H1 (cell line): ENCODE results near the gene ITGA5. TPM values are rescaled to one million over a fixed set of nuclear protein-coding genes. Genes with fewer than 3 reads are reported as not detected.

Experiments used
- ATF3 ChIP-seq: IDR thresholded peaks from 2 replicates; pipeline ENCODE4 v1.6.1; 2011; ENCODE audit warnings: low read depth, mild to moderate bottlenecking, low read length; ENCODE audit not compliant: insufficient read depth
- CBX5 ChIP-seq: fragments of 300-800, 300-1000 bp; sonication (generic); IDR thresholded peaks from 2 replicates; pipeline ENCODE4 v1.7.1; 2016; ENCODE audit warnings: antibody characterized with exemption, low read length, low read depth
- CBX8 ChIP-seq: fragments of 300-800, 300-1000 bp; sonication (generic); IDR thresholded peaks from 2 replicates; pipeline ENCODE4 v1.7.1; 2016; ENCODE audit warnings: low read depth, low read length, borderline replicate concordance
- GABPA ChIP-seq: IDR thresholded peaks from 2 replicates; pipeline ENCODE4 v1.6.1; 2011; ENCODE audit warnings: mild to moderate bottlenecking, low read length, moderate library complexity, borderline replicate concordance; ENCODE audit not compliant: insufficient read depth
- GTF2F1 ChIP-seq: IDR thresholded peaks from 2 replicates; pipeline ENCODE4 v1.6.1; 2012; ENCODE audit warnings: low read depth, low read length, improper control_type of control experiment, borderline replicate concordance
- MAFK ChIP-seq: IDR thresholded peaks from 2 replicates; pipeline ENCODE4 v1.6.1; 2012; ENCODE audit warnings: low read depth, mild to moderate bottlenecking, improper control_type of control experiment, low read length
- MAX ChIP-seq: IDR thresholded peaks from 2 replicates; pipeline ENCODE4 v1.6.1; 2012; ENCODE audit warnings: inconsistent platforms
- NANOG ChIP-seq: IDR thresholded peaks from 2 replicates; pipeline ENCODE4 v1.6.1; 2011; ENCODE audit warnings: low read length, low read depth, mild to moderate bottlenecking, inconsistent platforms; ENCODE audit not compliant: insufficient read depth, poor library complexity, severe bottlenecking
- POLR2A ChIP-seq, 2 experiments: IDR thresholded peaks; 1 replicate in 1 of 2; 2 replicates in 1 of 2; pipeline ENCODE4 v1.6.1; 2011; ENCODE audit warnings: low read depth in 2 of 2, low read length in 2 of 2, mild to moderate bottlenecking in 2 of 2; ENCODE audit errors: control extremely low read depth in 1 of 2
- POU5F1 ChIP-seq: IDR thresholded peaks from 2 replicates; pipeline ENCODE4 v1.6.1; 2011; ENCODE audit warnings: low read depth, mild to moderate bottlenecking, low read length, moderate library complexity
- RAD21 ChIP-seq, 2 experiments: IDR thresholded peaks in 1 of 2; conservative IDR thresholded peaks in 1 of 2; 2 replicates each; pipeline ENCODE4 v1.6.1; 2011; ENCODE audit warnings: low read depth in 2 of 2, low read length in 2 of 2, improper control_type of control experiment in 1 of 2, inconsistent platforms in 1 of 2, mild to moderate bottlenecking in 1 of 2, moderate library complexity in 1 of 2
- RBBP5 ChIP-seq: IDR thresholded peaks from 2 replicates; pipeline ENCODE4 v1.7.1; 2012; ENCODE audit warnings: low read depth, mild to moderate bottlenecking, inconsistent platforms, low read length, moderate library complexity, borderline replicate concordance
- RFX5 ChIP-seq: IDR thresholded peaks from 2 replicates; pipeline ENCODE4 v1.6.1; 2011; ENCODE audit warnings: low read depth, low read length, improper control_type of control experiment, borderline replicate concordance
- SIRT6 ChIP-seq: IDR thresholded peaks from one replicate; pipeline ENCODE4 v1.7.1; 2012; ENCODE audit warnings: low read length, inconsistent platforms
- SIX5 ChIP-seq: IDR thresholded peaks from 2 replicates; pipeline ENCODE4 v1.6.1; 2011; ENCODE audit warnings: mild to moderate bottlenecking, low read depth, low read length
- SP1 ChIP-seq: IDR thresholded peaks from 2 replicates; pipeline ENCODE4 v1.6.1; 2011; ENCODE audit warnings: low read depth, low read length
- TAF1 ChIP-seq: IDR thresholded peaks from 2 replicates; pipeline ENCODE4 v1.6.1; 2011; ENCODE audit warnings: mild to moderate bottlenecking, low read depth, low read length
- TAF7 ChIP-seq: optimal IDR thresholded peaks from 2 replicates; pipeline ENCODE3; 2011; ENCODE audit warnings: low read depth, mild to moderate bottlenecking, inconsistent platforms, low read length, moderate library complexity, borderline replicate concordance
- TBP ChIP-seq: IDR thresholded peaks from 2 replicates; pipeline ENCODE4 v1.6.1; 2011; ENCODE audit warnings: low read depth, low read length, improper control_type of control experiment
- polyA plus RNA-seq, 7 experiments: library from polyadenylated mRNA; depleted of rRNA in 3 of 7; stranded (reverse) in 5 of 7; unstranded in 2 of 7; fragments of >200 nt in 5 of 7; fragments of 200-250 nt in 2 of 7; gene quantifications; 1 replicate in 5 of 7; 2 replicates in 1 of 7; 4 replicates in 1 of 7; pipeline versions ENCODE4 v1.2.1 to v1.2.3, GENCODE V29; 2011 to 2013; ENCODE audit warnings: missing spikeins in 2 of 7, mixed read lengths in 2 of 7
- total RNA-seq: library from RNA; stranded (reverse); fragmentation: NEBNext Ultra II Directional; extraction: Animal tissue kit (Norgen Biotek cat#: 25700); gene quantifications from 2 replicates; pipeline ENCODE4 v1.2.1, GENCODE V29; 2021

The ITGA5 gene
- total and polyA plus RNA-seq, 2 of the 8 experiments (the other 6 are each of a cell fraction or from before 2014, with no cell fraction given) = 11.6 to 19.4 TPM

- TF ChIP-seq MAX = peak; percentile 77
- no peak for TF ChIP-seq NANOG
- TF ChIP-seq POU5F1 = no peak
- no peak for TF ChIP-seq GABPA
- TF ChIP-seq CBX8 = no peak
- TF ChIP-seq TAF7 = no peak
- TF ChIP-seq GTF2F1 = no peak
- TF ChIP-seq ATF3 = no peak
- peak; percentile 67 to 76 for TF ChIP-seq RAD21 (IDR thresholded peaks at IDR 0.05 in 1 of 2, conservative IDR thresholded peaks at IDR 0.05 in 1 of 2; ENCODE audit: low read depth in 2 of 2, low read length in 2 of 2)
- TF ChIP-seq RBBP5 = 0 out of 2 replicates have a peak, but pooled peaks have one; percentile 7
- TF ChIP-seq MAFK = no peak
- peak; percentile 82; the same call in 1 of the 2 replicates for TF ChIP-seq TBP
- no peak for TF ChIP-seq RFX5
- no peak for TF ChIP-seq TAF1
- no peak for TF ChIP-seq CBX5
- TF ChIP-seq POLR2A (IDR thresholded peaks at IDR 0.05; ENCODE audit: control extremely low read depth in 1 of 2, low read depth in 2 of 2, low read length in 2 of 2) = no peak
- no peak for TF ChIP-seq SP1
- TF ChIP-seq SIX5 = no peak
- TF ChIP-seq SIRT6 = no peak
Measured at GRCh38 chr12:54370171-54370730, 48.8 kb downstream of the ITGA5 start (continued).
